DND-41 (cell line): ENCODE data around the gene ERCC6L2.

Experiments
- ATAC-seq: fragments of 200-7000 bp; cut with Tn5 transposase; 3 replicates; pipeline ENCODE4 v1.9.1; 2021; ENCODE audit warnings: low read depth; ENCODE audit not compliant: insufficient read depth
- DNase-seq: peaks from one replicate; pipeline ENCODE4 v3.0.0-alpha.2; 2020
- H2AFZ ChIP-seq: 2 replicates; pipeline ENCODE4 v1.6.0; 2012; ENCODE audit warnings: low read depth, low read length
- H3K27ac ChIP-seq: 2 replicates; pipeline ENCODE4 v1.5.1; 2012; ENCODE audit warnings: low read length, inconsistent platforms
- H3K27me3 ChIP-seq: fragments of 200-600 bp; sonication (generic); 2 replicates; pipeline ENCODE4 v1.6.0; 2012; ENCODE audit warnings: low read length, mild to moderate bottlenecking, inconsistent platforms; ENCODE audit not compliant: insufficient read depth, poor library complexity
- H3K36me3 ChIP-seq: 2 replicates; pipeline ENCODE4 v1.5.1; 2012; ENCODE audit warnings: low read length, inconsistent platforms; ENCODE audit not compliant: insufficient read depth
- H3K4me1 ChIP-seq: 2 replicates; pipeline ENCODE4 v1.5.1; 2012; ENCODE audit warnings: mild to moderate bottlenecking, low read length; ENCODE audit not compliant: insufficient read depth
- H3K4me2 ChIP-seq: 2 replicates; pipeline ENCODE4 v1.6.0; 2012; ENCODE audit warnings: mild to moderate bottlenecking, moderate library complexity, low read length, inconsistent platforms; ENCODE audit not compliant: insufficient read depth
- H3K4me3 ChIP-seq, 2 experiments: fragments of 200-600 bp in 1 of 2; shearing (Covaris generic) in 1 of 2; 2 replicates each; pipeline ENCODE4 v1.5.1; 2012 to 2016; ENCODE audit warnings: inconsistent platforms in 2 of 2, low read length in 2 of 2, mild to moderate bottlenecking in 2 of 2, low read depth in 1 of 2, moderate library complexity in 1 of 2
- H3K79me2 ChIP-seq: 2 replicates; pipeline ENCODE4 v1.6.0; 2012; ENCODE audit warnings: low read length, inconsistent platforms; ENCODE audit not compliant: insufficient read depth
- H3K9ac ChIP-seq: 2 replicates; pipeline ENCODE4 v1.6.0; 2012; ENCODE audit warnings: low read depth, mild to moderate bottlenecking, inconsistent platforms, low read length, moderate library complexity
- H3K9me3 ChIP-seq: 2 replicates; pipeline ENCODE4 v1.5.1; 2012; ENCODE audit warnings: low read length, moderate library complexity, mild to moderate bottlenecking, inconsistent platforms; ENCODE audit not compliant: insufficient read depth, severe bottlenecking
- H4K20me1 ChIP-seq: 2 replicates; pipeline ENCODE4 v1.6.0; 2012; ENCODE audit warnings: low read length; ENCODE audit not compliant: insufficient read depth
- EZH2 ChIP-seq: IDR thresholded peaks from 3 replicates; pipeline ENCODE4 v1.6.1; 2012; ENCODE audit warnings: borderline replicate concordance, low read depth, mild to moderate bottlenecking, moderate library complexity, low read length, inconsistent platforms; ENCODE audit not compliant: severe bottlenecking
- TF ChIP-seq, protein P1 (sequence below): IDR thresholded peaks from 2 replicates; pipeline ENCODE4 v1.5.1; 2012; ENCODE audit warnings: borderline replicate concordance, low read length, moderate library complexity, mild to moderate bottlenecking; ENCODE audit not compliant: poor library complexity, severe bottlenecking; ENCODE audit errors: extremely low read depth

ERCC6L2 gene

DNA sequence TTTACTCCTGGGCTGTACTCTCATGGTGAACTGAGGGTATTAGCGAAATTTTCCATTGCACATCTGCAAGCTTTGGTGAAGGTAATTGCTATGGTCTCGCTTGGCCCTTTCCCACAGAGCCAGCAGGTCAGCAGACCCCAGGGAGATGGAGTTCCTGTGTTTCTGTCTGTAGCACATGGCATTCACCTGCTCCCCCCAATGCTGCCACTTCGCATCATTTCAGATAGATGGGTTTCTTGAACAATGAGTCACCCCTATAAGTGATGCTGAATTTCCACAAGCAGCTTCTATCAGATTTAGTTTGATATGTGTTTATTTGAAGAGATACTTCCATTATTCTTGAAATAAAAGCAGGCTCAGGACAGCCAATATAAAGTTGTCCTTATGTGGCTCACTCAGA, 117.8 kb downstream of the ERCC6L2 start:
- no peaks in the 10 kb centered on the region for H3K4me1 ChIP-seq
- H3K9ac ChIP-seq: no peak overlapping the region
- H3K36me3 ChIP-seq: peaks cover 19% of the 10 kb centered on the region; the same call in 1 of the 2 replicates
- TF ChIP-seq, protein P1, sequence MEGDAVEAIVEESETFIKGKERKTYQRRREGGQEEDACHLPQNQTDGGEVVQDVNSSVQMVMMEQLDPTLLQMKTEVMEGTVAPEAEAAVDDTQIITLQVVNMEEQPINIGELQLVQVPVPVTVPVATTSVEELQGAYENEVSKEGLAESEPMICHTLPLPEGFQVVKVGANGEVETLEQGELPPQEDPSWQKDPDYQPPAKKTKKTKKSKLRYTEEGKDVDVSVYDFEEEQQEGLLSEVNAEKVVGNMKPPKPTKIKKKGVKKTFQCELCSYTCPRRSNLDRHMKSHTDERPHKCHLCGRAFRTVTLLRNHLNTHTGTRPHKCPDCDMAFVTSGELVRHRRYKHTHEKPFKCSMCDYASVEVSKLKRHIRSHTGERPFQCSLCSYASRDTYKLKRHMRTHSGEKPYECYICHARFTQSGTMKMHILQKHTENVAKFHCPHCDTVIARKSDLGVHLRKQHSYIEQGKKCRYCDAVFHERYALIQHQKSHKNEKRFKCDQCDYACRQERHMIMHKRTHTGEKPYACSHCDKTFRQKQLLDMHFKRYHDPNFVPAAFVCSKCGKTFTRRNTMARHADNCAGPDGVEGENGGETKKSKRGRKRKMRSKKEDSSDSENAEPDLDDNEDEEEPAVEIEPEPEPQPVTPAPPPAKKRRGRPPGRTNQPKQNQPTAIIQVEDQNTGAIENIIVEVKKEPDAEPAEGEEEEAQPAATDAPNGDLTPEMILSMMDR: no peak
- no peak for TF ChIP-seq EZH2
- H2AFZ ChIP-seq: no peak overlapping the region
- ATAC-seq (no peak), DNase-seq (no peak)
- no peaks in the 10 kb centered on the region for H3K9me3 ChIP-seq
- no peak overlapping the region for H3K4me2 ChIP-seq
- H4K20me1 ChIP-seq: no peaks in the 10 kb centered on the region
- H3K27ac ChIP-seq: no peak overlapping the region
- H3K79me2 ChIP-seq: no peaks in the 10 kb centered on the region
- H3K4me3 ChIP-seq: no peak overlapping the region
- no peaks in the 10 kb centered on the region for H3K27me3 ChIP-seq

DNA sequence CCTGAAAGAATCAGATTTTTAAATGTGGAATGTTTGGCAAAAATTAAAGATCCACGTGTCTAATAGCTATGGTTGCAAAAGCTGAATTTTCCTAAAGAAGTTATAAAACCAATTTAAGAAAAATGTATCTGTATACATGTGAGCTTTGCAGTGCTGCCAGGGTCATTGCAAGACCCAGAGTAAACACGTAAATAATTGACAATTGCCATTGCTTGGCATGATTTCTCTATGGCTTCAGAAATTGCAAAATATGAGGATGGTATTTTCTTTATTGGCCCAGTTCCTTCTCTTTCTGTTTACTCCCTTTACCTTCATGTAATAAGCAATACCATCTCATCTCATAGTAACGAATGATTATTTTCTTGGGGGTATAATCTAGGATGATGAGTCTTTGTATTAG, 123.9 kb downstream of the ERCC6L2 start:
- TF ChIP-seq, protein P1: no peak
- TF ChIP-seq EZH2: no peak
- Histone ChIP-seq H3K27me3 (no peaks in the 10 kb centered on the region), H3K4me3 (no peak overlapping the region), H3K9ac (no peak overlapping the region), H2AFZ (no peak overlapping the region), H3K27ac (no peak overlapping the region), H4K20me1 (no peaks in the 10 kb centered on the region), H3K4me2 (no peak overlapping the region), H3K4me1 (no peaks in the 10 kb centered on the region), H3K79me2 (no peaks in the 10 kb centered on the region), H3K36me3 (peaks cover 19% of the 10 kb centered on the region), H3K9me3 (no peaks in the 10 kb centered on the region)
- ATAC-seq (no peak), DNase-seq (no peak)

DNA sequence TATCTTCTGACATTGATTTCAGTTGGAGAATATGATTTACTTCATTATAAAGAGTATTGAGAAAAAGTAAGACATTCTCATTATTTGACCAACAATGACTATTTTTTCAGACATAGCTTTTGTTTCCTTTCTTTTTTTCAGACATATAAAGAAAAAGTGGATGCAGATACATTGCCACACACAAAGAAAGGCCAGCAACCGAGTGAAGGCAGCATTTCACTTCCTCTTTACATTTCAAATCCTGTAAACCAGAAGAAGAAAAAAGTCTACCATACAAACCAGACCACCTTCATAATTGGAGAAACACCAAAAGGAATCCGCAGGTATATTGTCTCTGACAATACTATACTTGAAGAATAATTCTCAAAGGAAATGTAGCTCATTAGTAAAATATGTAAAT, 128.9 kb downstream of the ERCC6L2 start:
- Histone ChIP-seq H3K9me3 (no peaks in the 10 kb centered on the region), H3K36me3 (peaks cover 47% of the 10 kb centered on the region), H3K79me2 (no peaks in the 10 kb centered on the region), H3K27ac (no peak overlapping the region), H3K4me1 (peaks cover 24% of the 10 kb centered on the region), H2AFZ (no peak overlapping the region), H3K27me3 (no peaks in the 10 kb centered on the region), H3K4me3 (no peak overlapping the region), H4K20me1 (no peaks in the 10 kb centered on the region), H3K9ac (no peak overlapping the region), H3K4me2 (no peak overlapping the region)
- TF ChIP-seq, protein P1: no peak
- no peak for TF ChIP-seq EZH2
- ATAC-seq (no peak), DNase-seq (no peak)

DNA sequence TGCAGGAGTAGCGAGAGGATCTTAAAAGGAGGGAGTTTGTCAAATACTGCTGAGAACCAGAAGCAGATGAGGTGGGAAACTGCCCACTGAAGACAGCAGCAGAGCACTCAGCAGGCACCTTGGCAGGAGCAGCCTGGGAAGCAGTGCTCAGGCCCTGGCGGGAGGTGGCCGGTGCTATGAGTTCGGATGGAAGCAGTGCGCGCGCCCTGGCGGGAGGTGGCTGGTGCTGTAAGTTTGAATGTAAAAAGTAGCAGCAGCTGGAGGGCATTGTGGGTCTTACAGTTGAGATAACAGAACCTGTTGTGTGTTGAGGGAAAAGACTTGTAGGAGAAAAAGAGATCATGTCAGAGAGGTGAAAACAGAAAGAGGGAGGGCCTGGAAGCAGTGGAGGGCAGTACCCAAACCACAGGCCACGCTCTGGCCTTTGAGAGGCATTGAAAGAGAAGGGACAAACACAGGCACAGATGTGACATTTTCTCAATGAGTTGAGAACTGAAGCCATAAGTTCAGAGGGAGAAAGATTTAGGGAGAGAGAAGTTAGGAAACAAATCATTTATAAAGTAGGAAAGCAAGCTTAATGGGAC, 130.9 kb downstream of the ERCC6L2 start:
- H3K27ac ChIP-seq: no peak overlapping the region
- no peak overlapping the region for H3K4me3 ChIP-seq
- no peaks in the 10 kb centered on the region for H3K27me3 ChIP-seq
- H3K9me3 ChIP-seq: no peaks in the 10 kb centered on the region
- H3K79me2 ChIP-seq: no peaks in the 10 kb centered on the region
- ATAC-seq (no peak), DNase-seq (no peak)
- H3K9ac ChIP-seq: no peak overlapping the region
- no peak overlapping the region for H3K4me2 ChIP-seq
- TF ChIP-seq EZH2: no peak
- TF ChIP-seq, protein P1: no peak
- no peak overlapping the region for H2AFZ ChIP-seq
- peaks cover 43% of the 10 kb centered on the region for H3K4me1 ChIP-seq
- no peaks in the 10 kb centered on the region for H4K20me1 ChIP-seq
- H3K36me3 ChIP-seq: peaks cover 57% of the 10 kb centered on the region
